ENCODE data around the gene ACTG2.
"Not testable (repeated sequence)": the region's sequence is repeated elsewhere in the genome, so short reads cannot be mapped to it uniquely, and the experiment has no call there.

Gene ACTG2

GRCh38 chr2:73931531-73932500, 39.0 kb downstream of the ACTG2 start:
- H3K9me3 Mint-ChIP-seq (ENCODE audit: low read depth) = no peaks in the 10 kb centered on the region
- H3K4me1 Mint-ChIP-seq (ENCODE audit: low read depth) = peaks cover 80% of the 10 kb centered on the region
- H3K4me3 Mint-ChIP-seq = peak overlapping the region; percentile 71
- peaks cover 19% of the 10 kb centered on the region for H3K36me3 Mint-ChIP-seq
- H3K27ac Mint-ChIP-seq = peak overlapping the region; percentile 75
- H3K27me3 Mint-ChIP-seq = no peaks in the 10 kb centered on the region

GRCh38 chr2:73933194-73933593, 40.4 kb downstream of the ACTG2 start:
- Mint-ChIP-seq H3K4me1 (ENCODE audit: low read depth) (peaks cover 88% of the 10 kb centered on the region), H3K27me3 (no peaks in the 10 kb centered on the region), H3K9me3 (ENCODE audit: low read depth) (no peaks in the 10 kb centered on the region), H3K36me3 (peaks cover 20% of the 10 kb centered on the region), H3K27ac (peak overlapping the region; percentile 75), H3K4me3 (peak overlapping the region; percentile 71)

- Mint-ChIP-seq H3K27ac (no peak overlapping the region), H3K4me1 (ENCODE audit: low read depth) (peaks cover 88% of the 10 kb centered on the region), H3K9me3 (ENCODE audit: low read depth) (no peaks in the 10 kb centered on the region), H3K27me3 (no peaks in the 10 kb centered on the region), H3K4me3 (no peak overlapping the region), H3K36me3 (peaks cover 9% of the 10 kb centered on the region)
Observed at GRCh38 chr2:73935641-73936040, 42.8 kb downstream of the ACTG2 start.

DNA sequence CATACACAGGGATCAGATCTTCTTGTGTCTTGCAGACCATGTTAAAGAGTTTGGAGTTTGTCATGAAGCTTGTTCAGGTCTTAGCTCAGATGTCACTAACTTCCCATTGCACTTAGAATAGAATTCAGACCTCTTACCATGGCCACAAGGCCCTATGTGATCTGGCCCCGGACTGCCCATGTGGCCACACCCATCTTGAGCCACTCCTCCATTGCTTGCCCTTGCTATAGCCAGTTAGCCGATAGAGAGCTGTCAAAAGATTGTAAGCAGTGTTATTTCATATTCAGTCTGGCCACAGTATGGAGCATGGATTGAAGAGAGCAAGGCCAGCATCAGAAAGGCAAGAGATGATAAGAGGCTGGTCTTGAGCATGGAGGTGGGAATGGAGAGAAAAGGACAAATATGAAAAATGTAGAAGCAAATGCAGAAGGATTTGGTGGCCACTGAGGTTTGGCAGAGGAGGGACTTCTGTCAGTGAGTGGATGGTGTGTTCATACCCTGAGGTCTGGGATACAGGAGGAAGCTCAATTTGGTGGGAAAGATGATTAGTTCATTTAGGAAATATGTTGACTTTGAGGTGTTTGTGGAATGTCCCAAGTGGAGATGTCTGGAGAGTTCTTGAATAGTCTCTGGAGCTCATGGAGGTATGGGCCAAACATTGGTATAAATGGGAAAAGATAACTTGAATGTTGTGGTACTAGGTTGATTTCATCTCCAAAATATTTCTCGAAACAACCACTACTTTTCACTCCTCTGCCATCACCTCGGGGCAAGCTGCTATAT, 44.5 kb downstream of the ACTG2 start:
- Mint-ChIP-seq H3K4me1 (ENCODE audit: low read depth) (peaks cover 85% of the 10 kb centered on the region), H3K9me3 (ENCODE audit: low read depth) (no peaks in the 10 kb centered on the region), H3K36me3 (peaks cover 10% of the 10 kb centered on the region), H3K27ac (peak overlapping the region; percentile 47), H3K27me3 (no peaks in the 10 kb centered on the region), H3K4me3 (no peak overlapping the region)

- Mint-ChIP-seq H3K27ac (peak overlapping the region; percentile 23), H3K4me1 (ENCODE audit: low read depth) (peaks cover 85% of the 10 kb centered on the region)
Observed at GRCh38 chr2:73937899-73938298, 45.1 kb downstream of the ACTG2 start.

GRCh38 chr2:73938718-73939352, 46.0 kb downstream of the ACTG2 start:
- peaks cover 82% of the 10 kb centered on the region for H3K4me1 Mint-ChIP-seq (ENCODE audit: low read depth)
- H3K27ac Mint-ChIP-seq = peak overlapping the region; percentile 81
- no peaks in the 10 kb centered on the region for H3K27me3 Mint-ChIP-seq
- peaks cover 6% of the 10 kb centered on the region for H3K36me3 Mint-ChIP-seq
- peak overlapping the region; percentile 6 for H3K4me3 Mint-ChIP-seq
- no peaks in the 10 kb centered on the region for H3K9me3 Mint-ChIP-seq (ENCODE audit: low read depth)

More at GRCh38 chr2:73937899-73938298, 45.1 kb downstream of the ACTG2 start:
- no peaks in the 10 kb centered on the region for H3K9me3 Mint-ChIP-seq (ENCODE audit: low read depth)
- peaks cover 9% of the 10 kb centered on the region for H3K36me3 Mint-ChIP-seq
- no peaks in the 10 kb centered on the region for H3K27me3 Mint-ChIP-seq
- H3K4me3 Mint-ChIP-seq = no peak overlapping the region

DNA sequence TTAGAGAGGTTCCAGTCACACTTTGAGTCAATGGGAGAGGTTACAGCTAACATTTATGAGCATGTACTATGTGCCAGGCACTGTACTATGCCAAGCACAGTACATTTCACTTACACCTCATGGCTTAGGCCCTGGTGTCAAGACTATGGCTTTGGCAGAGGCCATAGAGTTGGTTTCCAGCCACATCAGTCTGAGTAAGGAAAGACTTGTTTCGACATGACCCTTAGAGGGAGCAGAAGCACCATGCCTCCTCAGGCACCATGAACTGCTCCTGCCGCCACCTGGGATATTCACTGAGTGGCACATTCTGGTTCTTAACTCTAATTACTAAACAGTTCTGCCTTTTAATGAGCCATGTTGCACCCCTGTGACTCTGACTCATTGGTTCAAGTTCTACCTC, 46.6 kb downstream of the ACTG2 start:
- H3K9me3 Mint-ChIP-seq (ENCODE audit: low read depth) = no peaks in the 10 kb centered on the region
- peak overlapping the region; percentile 40 for H3K4me3 Mint-ChIP-seq
- H3K4me1 Mint-ChIP-seq (ENCODE audit: low read depth) = peaks cover 84% of the 10 kb centered on the region
- no peaks in the 10 kb centered on the region for H3K27me3 Mint-ChIP-seq
- H3K27ac Mint-ChIP-seq = peak overlapping the region; percentile 81
- H3K36me3 Mint-ChIP-seq = peaks cover 6% of the 10 kb centered on the region

DNA sequence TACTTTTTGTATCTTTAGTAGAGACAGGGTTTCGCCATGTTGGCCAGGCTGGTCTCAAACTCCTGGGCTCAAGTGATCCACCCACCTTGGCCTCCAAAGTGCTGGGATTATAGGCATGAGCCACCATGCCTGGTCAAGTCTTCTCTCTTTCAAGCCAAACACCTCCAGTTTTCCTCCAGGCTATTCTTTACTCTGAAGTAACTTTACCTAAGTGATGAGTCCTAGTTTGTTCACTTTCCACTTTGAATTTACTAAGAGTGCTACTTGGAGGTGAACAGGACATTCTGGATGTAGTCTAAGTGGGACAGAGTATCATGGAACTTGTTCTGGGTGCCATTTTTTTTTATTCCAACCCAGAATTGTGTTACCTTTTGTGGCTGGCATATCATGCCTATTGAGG, 47.3 kb downstream of the ACTG2 start:
- H3K36me3 Mint-ChIP-seq; H3K27me3 Mint-ChIP-seq; H3K9me3 Mint-ChIP-seq (ENCODE audit: low read depth): not testable (repeated sequence)
- peak overlapping the region; percentile 81 for H3K27ac Mint-ChIP-seq
- peaks cover 89% of the 10 kb centered on the region for H3K4me1 Mint-ChIP-seq (ENCODE audit: low read depth)
- H3K4me3 Mint-ChIP-seq = peak overlapping the region; percentile 40

DNA sequence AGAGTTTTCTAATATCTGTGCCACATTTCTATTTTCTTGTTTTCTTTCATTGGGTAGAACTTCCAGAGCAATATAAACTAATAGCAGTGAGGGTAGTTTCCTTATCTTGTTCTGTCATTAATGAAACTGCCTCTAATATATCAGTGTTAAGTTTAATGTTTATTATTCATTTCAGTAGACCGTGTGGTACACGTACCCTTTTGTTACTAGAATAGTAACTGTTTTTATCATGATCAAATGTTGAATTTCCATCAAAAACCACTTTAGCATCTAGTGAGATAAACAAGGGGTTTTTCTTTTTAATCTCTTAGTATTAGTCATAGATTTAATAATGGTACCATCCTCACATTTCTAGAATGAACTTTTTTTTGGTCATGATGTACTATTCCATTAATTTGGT, 49.9 kb downstream of the ACTG2 start:
- peaks cover 7% of the 10 kb centered on the region for H3K36me3 Mint-ChIP-seq
- H3K27me3 Mint-ChIP-seq = no peaks in the 10 kb centered on the region
- peak overlapping the region; percentile 46 for H3K4me3 Mint-ChIP-seq
- H3K4me1 Mint-ChIP-seq (ENCODE audit: low read depth) = peaks cover 91% of the 10 kb centered on the region
- peak overlapping the region; percentile 59 for H3K27ac Mint-ChIP-seq
- H3K9me3 Mint-ChIP-seq (ENCODE audit: low read depth) = no peaks in the 10 kb centered on the region

- H3K27ac Mint-ChIP-seq = peak overlapping the region; percentile 75
- peak overlapping the region; percentile 51 for H3K4me3 Mint-ChIP-seq
- H3K27me3 Mint-ChIP-seq = no peaks in the 10 kb centered on the region
- peaks cover 7% of the 10 kb centered on the region for H3K36me3 Mint-ChIP-seq
- no peaks in the 10 kb centered on the region for H3K9me3 Mint-ChIP-seq (ENCODE audit: low read depth)
- peaks cover 91% of the 10 kb centered on the region for H3K4me1 Mint-ChIP-seq (ENCODE audit: low read depth)
Observed at GRCh38 chr2:73944714-73945113, 51.9 kb downstream of the ACTG2 start.

GRCh38 chr2:73946215-73946614, 53.4 kb downstream of the ACTG2 start:
- Mint-ChIP-seq H3K4me3 (no peak overlapping the region), H3K4me1 (ENCODE audit: low read depth) (peaks cover 91% of the 10 kb centered on the region), H3K9me3 (ENCODE audit: low read depth) (no peaks in the 10 kb centered on the region), H3K27me3 (no peaks in the 10 kb centered on the region), H3K27ac (peak overlapping the region; percentile 43), H3K36me3 (peaks cover 6% of the 10 kb centered on the region)

DNA sequence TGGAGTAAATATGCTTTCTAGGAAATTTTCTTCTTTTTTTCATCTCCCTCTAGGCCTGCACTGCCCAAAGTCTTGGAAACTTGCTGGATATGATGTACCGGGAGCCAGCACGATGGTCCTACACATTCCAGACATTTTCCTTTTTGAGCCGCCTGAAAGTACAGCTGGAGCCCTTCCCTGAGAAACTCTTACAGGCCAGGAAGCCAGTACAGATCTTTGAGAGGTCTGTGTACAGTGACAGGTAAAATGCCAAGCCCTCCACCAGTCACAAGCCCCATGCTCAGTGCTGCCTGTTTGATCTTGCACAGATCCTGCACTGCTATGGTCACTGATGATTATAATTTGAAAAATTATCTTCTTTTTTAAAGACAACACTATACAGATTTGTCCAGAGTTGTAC, 53.9 kb downstream of the ACTG2 start:
- Mint-ChIP-seq H3K36me3 (peaks cover 10% of the 10 kb centered on the region), H3K27ac (peak overlapping the region; percentile 43), H3K4me1 (ENCODE audit: low read depth) (peaks cover 93% of the 10 kb centered on the region)

GRCh38 chr2:73947412-73948018, 54.7 kb downstream of the ACTG2 start:
- Mint-ChIP-seq H3K4me1 (ENCODE audit: low read depth) (peaks cover 96% of the 10 kb centered on the region), H3K4me3 (no peak overlapping the region), H3K27me3 (no peaks in the 10 kb centered on the region), H3K27ac (no peak overlapping the region), H3K36me3 (peaks cover 16% of the 10 kb centered on the region), H3K9me3 (ENCODE audit: low read depth) (no peaks in the 10 kb centered on the region)

More for the DNA sequence above, 53.9 kb downstream of the ACTG2 start:
- H3K9me3 Mint-ChIP-seq (ENCODE audit: low read depth) = no peaks in the 10 kb centered on the region
- no peaks in the 10 kb centered on the region for H3K27me3 Mint-ChIP-seq
- H3K4me3 Mint-ChIP-seq = no peak overlapping the region

GRCh38 chr2:73949802-73950201, 57.0 kb downstream of the ACTG2 start:
- no peaks in the 10 kb centered on the region for H3K27me3 Mint-ChIP-seq
- H3K9me3 Mint-ChIP-seq (ENCODE audit: low read depth) = no peaks in the 10 kb centered on the region
- H3K36me3 Mint-ChIP-seq = peaks cover 22% of the 10 kb centered on the region
- no peak overlapping the region for H3K4me3 Mint-ChIP-seq
- peaks cover 86% of the 10 kb centered on the region for H3K4me1 Mint-ChIP-seq (ENCODE audit: low read depth)
- peak overlapping the region; percentile 72 for H3K27ac Mint-ChIP-seq

Data from activated naive CD8-positive, alpha-beta T cell (primary cell).